Measurements from ENCODE around the gene RAB7A.

The RAB7A gene

GRCh38 chr3:128794067-128794768, 68.2 kb downstream of the RAB7A start:
- no peak for DNase-seq (ENCODE audit: low read depth)

GRCh38 chr3:128794770-128795649, 69.0 kb downstream of the RAB7A start:
- DNase-seq (ENCODE audit: low read depth) = peak; percentile 39

- DNase-seq (ENCODE audit: low read depth) = no peak
Measured at GRCh38 chr3:128799653-128800052, 73.7 kb downstream of the RAB7A start.

GRCh38 chr3:128800241-128801187, 74.5 kb downstream of the RAB7A start:
- no peak for DNase-seq (ENCODE audit: low read depth)

- no peak for DNase-seq (ENCODE audit: low read depth)
Measured at GRCh38 chr3:128801779-128802380, 75.9 kb downstream of the RAB7A start.

- DNase-seq (ENCODE audit: low read depth) = no peak
Measured at GRCh38 chr3:128803307-128803706, 77.3 kb downstream of the RAB7A start.

- DNase-seq (ENCODE audit: low read depth) = peak; percentile 32
Measured at GRCh38 chr3:128804017-128804810, 78.2 kb downstream of the RAB7A start.

- no peak for DNase-seq (ENCODE audit: low read depth)
Measured at GRCh38 chr3:128804811-128805155, 78.8 kb downstream of the RAB7A start.

GRCh38 chr3:128805772-128806171, 79.8 kb downstream of the RAB7A start:
- DNase-seq (ENCODE audit: low read depth) = no peak

- DNase-seq (ENCODE audit: low read depth) = no peak
Measured at GRCh38 chr3:128806588-128806987, 80.6 kb downstream of the RAB7A start.

- DNase-seq (ENCODE audit: low read depth) = no peak
Measured at GRCh38 chr3:128807186-128807830, 81.3 kb downstream of the RAB7A start.

- DNase-seq (ENCODE audit: low read depth) = no peak
Measured at GRCh38 chr3:128808672-128809071, 82.7 kb downstream of the RAB7A start.

GRCh38 chr3:128813097-128813496, 87.1 kb downstream of the RAB7A start:
- DNase-seq (ENCODE audit: low read depth) = no peak

GRCh38 chr3:128814060-128814459, 88.1 kb downstream of the RAB7A start:
- no peak for DNase-seq (ENCODE audit: low read depth)

- DNase-seq (ENCODE audit: low read depth) = no peak
Measured at GRCh38 chr3:128814519-128815317, 88.7 kb downstream of the RAB7A start.

GRCh38 chr3:128815318-128816064, 89.5 kb downstream of the RAB7A start:
- no peak for DNase-seq (ENCODE audit: low read depth)

GRCh38 chr3:128818186-128818787, 92.3 kb downstream of the RAB7A start:
- no peak for DNase-seq (ENCODE audit: low read depth)

GRCh38 chr3:128820252-128820839, 94.4 kb downstream of the RAB7A start:
- DNase-seq (ENCODE audit: low read depth) = no peak
